ENCODE measurements around the gene RPGRIP1L. TPM values are rescaled to one million over a fixed set of nuclear protein-coding genes. Genes with fewer than 3 reads are reported as not detected.

The RPGRIP1L gene
- total RNA-seq, 1 experiment from 2014 or later = 19.8 TPM

- Histone ChIP-seq H3K4me1 (ENCODE audit: insufficient read depth, low read length, poor library complexity, severe bottlenecking) (no peaks in the 10 kb centered on the region), H3K27me3 (replicated peaks; ENCODE audit: insufficient read depth, low read depth, low read length, poor library complexity) (no peaks in the 10 kb centered on the region), H3K4me3 (ENCODE audit: low read depth, low read length, poor library complexity, severe bottlenecking) (no peak overlapping the region), H3K9me3 (ENCODE audit: low read depth, low read length, poor library complexity, severe bottlenecking) (peaks cover 10% of the 10 kb centered on the region), H3K27ac (ENCODE audit: low read depth, low read length, poor library complexity, severe bottlenecking) (no peak overlapping the region), H3K36me3 (ENCODE audit: insufficient read depth, low read length, poor library complexity, severe bottlenecking) (no peaks in the 10 kb centered on the region)
- no peak for DNase-seq (ENCODE audit: low spot score)
- BruUV-seq (replicated peaks) = no TSS peak
- TF ChIP-seq CTCF (conservative IDR thresholded peaks at IDR 0.05; ENCODE audit: low read depth, low read length) (no peak), EZH2 (IDR thresholded peaks at IDR 0.05; ENCODE audit: borderline replicate concordance, low read depth, low read length, poor library complexity, severe bottlenecking) (no peak)
- intact Hi-C loops (cut with micrococcal nuclease; ENCODE audit: unreplicated experiment) = no loop called here
- ChIA-PET CTCF (no interaction called here), POLR2A (ENCODE audit: low non-redundant PET) (no interaction called here)
Measured at GRCh38 chr16:53576210-53576609, 127.4 kb downstream of the RPGRIP1L start.

- CTCF ChIA-PET = no interaction called here
Measured at GRCh38 chr16:53571763-53572162, 131.9 kb downstream of the RPGRIP1L start.

GRCh38 chr16:53566552-53567245, 137.0 kb downstream of the RPGRIP1L start:
- Histone ChIP-seq H3K4me1 (ENCODE audit: insufficient read depth, low read length, poor library complexity, severe bottlenecking) (no peaks in the 10 kb centered on the region), H3K27me3 (replicated peaks; ENCODE audit: insufficient read depth, low read depth, low read length, poor library complexity) (no peaks in the 10 kb centered on the region), H3K27ac (ENCODE audit: low read depth, low read length, poor library complexity, severe bottlenecking) (no peak overlapping the region), H3K4me3 (ENCODE audit: low read depth, low read length, poor library complexity, severe bottlenecking) (no peak overlapping the region), H3K36me3 (ENCODE audit: insufficient read depth, low read length, poor library complexity, severe bottlenecking) (no peaks in the 10 kb centered on the region), H3K9me3 (ENCODE audit: low read depth, low read length, poor library complexity, severe bottlenecking) (peaks cover 5% of the 10 kb centered on the region)
- POLR2A ChIA-PET (ENCODE audit: low non-redundant PET) = no interaction called here
- intact Hi-C loops (cut with micrococcal nuclease; ENCODE audit: unreplicated experiment) = no loop called here
- no TSS peak for BruUV-seq (replicated peaks)
- no peak for TF ChIP-seq EZH2 (IDR thresholded peaks at IDR 0.05; ENCODE audit: borderline replicate concordance, low read depth, low read length, poor library complexity, severe bottlenecking)
- TF ChIP-seq CTCF (conservative IDR thresholded peaks at IDR 0.05; ENCODE audit: low read depth, low read length) = no peak
- no peak for DNase-seq (ENCODE audit: low spot score)
- CTCF ChIA-PET = no interaction called here

More at GRCh38 chr16:53571763-53572162, 131.9 kb downstream of the RPGRIP1L start:
- DNase-seq (ENCODE audit: low spot score) = no peak
- Histone ChIP-seq H3K9me3 (ENCODE audit: low read depth, low read length, poor library complexity, severe bottlenecking) (peaks cover 10% of the 10 kb centered on the region), H3K36me3 (ENCODE audit: insufficient read depth, low read length, poor library complexity, severe bottlenecking) (no peaks in the 10 kb centered on the region), H3K27ac (ENCODE audit: low read depth, low read length, poor library complexity, severe bottlenecking) (no peak overlapping the region), H3K27me3 (replicated peaks; ENCODE audit: insufficient read depth, low read depth, low read length, poor library complexity) (no peaks in the 10 kb centered on the region), H3K4me1 (ENCODE audit: insufficient read depth, low read length, poor library complexity, severe bottlenecking) (no peaks in the 10 kb centered on the region), H3K4me3 (ENCODE audit: low read depth, low read length, poor library complexity, severe bottlenecking) (no peak overlapping the region)
- intact Hi-C loops (cut with micrococcal nuclease; ENCODE audit: unreplicated experiment) = no loop called here
- POLR2A ChIA-PET (ENCODE audit: low non-redundant PET) = no interaction called here
- TF ChIP-seq CTCF (conservative IDR thresholded peaks at IDR 0.05; ENCODE audit: low read depth, low read length) = no peak
- no peak for TF ChIP-seq EZH2 (IDR thresholded peaks at IDR 0.05; ENCODE audit: borderline replicate concordance, low read depth, low read length, poor library complexity, severe bottlenecking)
- BruUV-seq (replicated peaks) = no TSS peak

Data from A673 (cell line).